ENCODE results near the gene OLFML2A.

The OLFML2A gene

DNA sequence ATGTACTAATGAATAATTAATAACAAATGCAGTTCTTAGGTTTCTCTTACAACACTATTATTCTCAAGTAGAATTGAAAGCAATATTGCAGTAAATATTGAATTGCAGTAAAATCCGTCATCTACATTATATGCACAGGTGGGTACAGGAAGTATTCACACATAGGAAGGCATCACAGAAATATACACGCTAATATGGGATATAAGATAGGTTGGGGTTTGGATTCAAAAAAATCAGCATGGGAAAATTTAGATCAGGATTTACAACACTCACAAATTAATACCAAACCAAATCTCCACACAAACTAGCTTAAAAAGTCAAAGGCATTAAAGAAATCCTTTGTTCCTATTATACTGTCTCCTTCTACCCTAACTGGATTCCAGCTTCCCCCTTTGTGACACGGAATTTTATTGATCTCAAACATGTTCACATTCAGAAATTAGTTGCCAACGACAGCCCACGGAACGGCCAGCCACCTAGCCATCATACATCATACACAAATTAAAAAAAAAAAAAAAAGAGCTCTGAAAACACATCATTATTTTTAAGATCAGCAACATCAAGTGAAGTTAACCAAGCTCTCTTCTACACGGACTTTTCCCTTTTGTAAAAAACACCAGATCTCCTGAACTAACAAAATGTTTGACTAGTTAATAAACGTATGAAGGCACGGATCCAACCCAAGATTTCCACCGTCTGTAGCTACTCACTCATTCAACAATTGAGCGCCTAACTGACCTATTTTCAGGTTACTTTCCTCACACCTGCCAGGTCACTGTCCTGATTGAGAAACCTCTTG lies 8.0 kb upstream of the OLFML2A start:
- H3K9me2 ChIP-seq (ENCODE audit: low read depth, low read length): no peaks in the 10 kb centered on the region
- H2AFZ ChIP-seq (ENCODE audit: low read length): no peak overlapping the region
- no peak for TF ChIP-seq EZH2 (IDR thresholded peaks at IDR 0.05; ENCODE audit: borderline replicate concordance, low read length)
- TF ChIP-seq, protein P1, sequence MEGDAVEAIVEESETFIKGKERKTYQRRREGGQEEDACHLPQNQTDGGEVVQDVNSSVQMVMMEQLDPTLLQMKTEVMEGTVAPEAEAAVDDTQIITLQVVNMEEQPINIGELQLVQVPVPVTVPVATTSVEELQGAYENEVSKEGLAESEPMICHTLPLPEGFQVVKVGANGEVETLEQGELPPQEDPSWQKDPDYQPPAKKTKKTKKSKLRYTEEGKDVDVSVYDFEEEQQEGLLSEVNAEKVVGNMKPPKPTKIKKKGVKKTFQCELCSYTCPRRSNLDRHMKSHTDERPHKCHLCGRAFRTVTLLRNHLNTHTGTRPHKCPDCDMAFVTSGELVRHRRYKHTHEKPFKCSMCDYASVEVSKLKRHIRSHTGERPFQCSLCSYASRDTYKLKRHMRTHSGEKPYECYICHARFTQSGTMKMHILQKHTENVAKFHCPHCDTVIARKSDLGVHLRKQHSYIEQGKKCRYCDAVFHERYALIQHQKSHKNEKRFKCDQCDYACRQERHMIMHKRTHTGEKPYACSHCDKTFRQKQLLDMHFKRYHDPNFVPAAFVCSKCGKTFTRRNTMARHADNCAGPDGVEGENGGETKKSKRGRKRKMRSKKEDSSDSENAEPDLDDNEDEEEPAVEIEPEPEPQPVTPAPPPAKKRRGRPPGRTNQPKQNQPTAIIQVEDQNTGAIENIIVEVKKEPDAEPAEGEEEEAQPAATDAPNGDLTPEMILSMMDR (IDR thresholded peaks at IDR 0.05; ENCODE audit: low read length): no peak
- peaks cover 4% of the 10 kb centered on the region; the same call in 1 of the 2 replicates for H3K79me2 ChIP-seq (ENCODE audit: insufficient read depth, low read length)
- no peaks in the 10 kb centered on the region for H4K20me1 ChIP-seq (ENCODE audit: insufficient read depth, low read length)
- H3F3A ChIP-seq (ENCODE audit: insufficient read depth, low read length): no peaks in the 10 kb centered on the region; the same call in 1 of the 2 replicates
- peaks cover 64% of the 10 kb centered on the region for H3K4me1 ChIP-seq (ENCODE audit: insufficient read depth, low read length, severe bottlenecking)
- H3K9me3 ChIP-seq (ENCODE audit: low read length): no peaks in the 10 kb centered on the region
- H3K27ac ChIP-seq (ENCODE audit: low read depth, low read length, poor library complexity, severe bottlenecking): no peak overlapping the region
- peak overlapping the region; percentile 73; the same call in 1 of the 2 replicates for H3K9ac ChIP-seq (ENCODE audit: low read length)
- H3K27me3 ChIP-seq (ENCODE audit: insufficient read depth, low read length): no peaks in the 10 kb centered on the region
- peak overlapping the region; percentile 75 for H3K4me3 ChIP-seq (ENCODE audit: low read depth, low read length, poor library complexity, severe bottlenecking)
- peak overlapping the region; percentile 79 for H3K4me2 ChIP-seq (ENCODE audit: low read length)
- no peaks in the 10 kb centered on the region for H3K36me3 ChIP-seq (ENCODE audit: insufficient read depth, low read length)

- H3K4me1 ChIP-seq (ENCODE audit: insufficient read depth, low read length, severe bottlenecking): peaks cover 60% of the 10 kb centered on the region
- H3K4me2 ChIP-seq (ENCODE audit: low read length): peak overlapping the region; percentile 79
- no peaks in the 10 kb centered on the region for H3K9me3 ChIP-seq (ENCODE audit: low read length)
- no peaks in the 10 kb centered on the region for H3K36me3 ChIP-seq (ENCODE audit: insufficient read depth, low read length)
- H3K9me2 ChIP-seq (ENCODE audit: low read depth, low read length): no peaks in the 10 kb centered on the region
- H3K4me3 ChIP-seq (ENCODE audit: low read depth, low read length, poor library complexity, severe bottlenecking): peak overlapping the region; percentile 75
- H4K20me1 ChIP-seq (ENCODE audit: insufficient read depth, low read length): no peaks in the 10 kb centered on the region
- TF ChIP-seq, protein P1 (IDR thresholded peaks at IDR 0.05; ENCODE audit: low read length): no peak
- H3K27ac ChIP-seq (ENCODE audit: low read depth, low read length, poor library complexity, severe bottlenecking): no peak overlapping the region
- peak overlapping the region; percentile 73 for H3K9ac ChIP-seq (ENCODE audit: low read length)
- no peaks in the 10 kb centered on the region for H3K27me3 ChIP-seq (ENCODE audit: insufficient read depth, low read length)
- H3K79me2 ChIP-seq (ENCODE audit: insufficient read depth, low read length): peaks cover 4% of the 10 kb centered on the region; the same call in 1 of the 2 replicates
- no peak overlapping the region for H2AFZ ChIP-seq (ENCODE audit: low read length)
- H3F3A ChIP-seq (ENCODE audit: insufficient read depth, low read length): no peaks in the 10 kb centered on the region; the same call in 1 of the 2 replicates
These were observed 7.2 kb upstream of the OLFML2A start for GRCh38 chr9:124769549-124770358.

DNA sequence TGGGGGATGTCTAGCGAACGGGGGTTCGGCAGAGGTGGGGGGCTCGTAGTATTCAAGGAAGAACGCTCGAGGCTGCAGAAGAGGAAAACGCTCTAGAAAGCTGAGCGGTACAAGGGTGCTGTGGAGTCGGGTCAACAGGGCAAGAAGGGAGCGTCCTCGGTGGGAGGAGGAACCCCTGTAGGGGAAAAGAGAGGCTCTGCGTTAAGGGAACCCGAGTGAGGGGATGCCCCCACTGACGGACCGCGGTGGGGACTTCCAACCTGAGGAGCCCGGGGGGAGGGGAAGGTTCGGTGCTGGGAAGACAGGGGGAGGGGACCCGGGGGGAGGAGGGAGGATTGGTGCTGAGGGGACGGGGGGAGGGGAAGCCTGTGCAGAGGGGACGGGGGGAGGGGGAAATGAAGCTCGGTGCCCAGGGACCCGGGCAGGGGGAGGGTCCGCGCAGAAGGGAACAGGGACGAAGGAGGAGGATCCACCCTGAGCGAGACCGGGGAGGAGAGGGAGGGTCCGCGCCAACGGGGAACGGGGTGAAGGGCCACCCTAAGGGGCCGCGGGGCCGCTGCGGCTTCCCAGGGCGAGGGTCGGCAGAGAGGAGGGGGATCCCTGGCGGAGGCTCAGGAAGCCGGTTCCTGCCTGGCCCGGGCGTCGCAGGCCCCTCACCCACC lies 6.4 kb upstream of the OLFML2A start:
- H3K4me3 ChIP-seq (ENCODE audit: low read depth, low read length, poor library complexity, severe bottlenecking): peak overlapping the region; percentile 75
- H3K27ac ChIP-seq (ENCODE audit: low read depth, low read length, poor library complexity, severe bottlenecking): no peak overlapping the region
- no peak overlapping the region for H2AFZ ChIP-seq (ENCODE audit: low read length)
- TF ChIP-seq, protein P1 (IDR thresholded peaks at IDR 0.05; ENCODE audit: low read length): no peak
- no peak for TF ChIP-seq EZH2 (IDR thresholded peaks at IDR 0.05; ENCODE audit: borderline replicate concordance, low read length)
- no peaks in the 10 kb centered on the region for H3K9me2 ChIP-seq (ENCODE audit: low read depth, low read length)
- H3K9me3 ChIP-seq (ENCODE audit: low read length): no peaks in the 10 kb centered on the region
- H3K4me2 ChIP-seq (ENCODE audit: low read length): peak overlapping the region; percentile 79
- H3K36me3 ChIP-seq (ENCODE audit: insufficient read depth, low read length): no peaks in the 10 kb centered on the region
- no peaks in the 10 kb centered on the region for H4K20me1 ChIP-seq (ENCODE audit: insufficient read depth, low read length)
- no peaks in the 10 kb centered on the region; the same call in 1 of the 2 replicates for H3F3A ChIP-seq (ENCODE audit: insufficient read depth, low read length)
- H3K4me1 ChIP-seq (ENCODE audit: insufficient read depth, low read length, severe bottlenecking): peaks cover 58% of the 10 kb centered on the region
- H3K9ac ChIP-seq (ENCODE audit: low read length): peak overlapping the region; percentile 73
- H3K79me2 ChIP-seq (ENCODE audit: insufficient read depth, low read length): 0 out of 2 replicates have a peak, but pooled peaks cover 4% of the 10 kb centered on the region
- H3K27me3 ChIP-seq (ENCODE audit: insufficient read depth, low read length): no peaks in the 10 kb centered on the region

Measured in OCI-LY1 (cell line).